ENCODE results near the gene ZNF334.
A peak's percentile ranks its signal among the peaks of the same experiment; 100 is the strongest.

GRCh38 chr20:46562373-46563169, 49.2 kb upstream of the ZNF334 start:
- peak; percentile 83 to 95 (median 85) for TF ChIP-seq CTCF (IDR thresholded peaks at IDR 0.05)
- TF ChIP-seq EP300 (IDR thresholded peaks at IDR 0.05) = peak in 1 of 2 donors; percentile 60
